Activated T-cell treated with anti-CD3 and anti-CD28 coated beads, Interleukin-2, amount 50 U/mL, for 48 hours (primary cell): ENCODE measurements around the gene TCOF1.
"Not testable (repeated sequence)": the region's sequence is repeated elsewhere in the genome, so short reads cannot be mapped to it uniquely, and the experiment has no call there.

ENCODE experiments used
- DNase-seq, 2 experiments: peaks; one replicate each; pipeline ENCODE4 v3.0.0-alpha.2; 2020

TCOF1 gene

GRCh38 chr5:150406103-150406722 is 48.7 kb downstream of the TCOF1 start:
- no peak for DNase-seq

- no peak for DNase-seq
These were observed 49.2 kb downstream of the TCOF1 start for GRCh38 chr5:150406723-150407095.

GRCh38 chr5:150407096-150407720 is 49.7 kb downstream of the TCOF1 start:
- no peak for DNase-seq

- no peak for DNase-seq
These were observed 50.9 kb downstream of the TCOF1 start for GRCh38 chr5:150408231-150408943.

GRCh38 chr5:150409638-150410523 is 52.4 kb downstream of the TCOF1 start:
- peak; percentile 60 to 64 for DNase-seq

GRCh38 chr5:150410524-150411244 is 53.2 kb downstream of the TCOF1 start:
- DNase-seq: no peak

- peak; percentile 64 to 73 for DNase-seq
These were observed 53.9 kb downstream of the TCOF1 start for GRCh38 chr5:150411245-150411979.

GRCh38 chr5:150412319-150413175 is 55.0 kb downstream of the TCOF1 start, which contains the start of gene CD74:
TSS of gene CD74 (minus strand) at chr5:150412910. CDS start at chr5:150412749, 161 bp downstream.
- DNase-seq: peak; percentile 90 to 93

- no peak for DNase-seq
These were observed 55.8 kb downstream of the TCOF1 start for GRCh38 chr5:150413176-150413901.

GRCh38 chr5:150413902-150414790 is 56.6 kb downstream of the TCOF1 start:
- not testable (repeated sequence) for DNase-seq

GRCh38 chr5:150419630-150420270 is 62.3 kb downstream of the TCOF1 start:
- DNase-seq: no peak

GRCh38 chr5:150422075-150422474 is 64.6 kb downstream of the TCOF1 start:
- no peak for DNase-seq

GRCh38 chr5:150422758-150423157 is 65.3 kb downstream of the TCOF1 start:
- no peak for DNase-seq

GRCh38 chr5:150426165-150426564 is 68.7 kb downstream of the TCOF1 start:
- DNase-seq: not testable (repeated sequence)

- no peak for DNase-seq
These were observed 70.8 kb downstream of the TCOF1 start for GRCh38 chr5:150428106-150428876.

- no peak for DNase-seq
These were observed 71.5 kb downstream of the TCOF1 start for GRCh38 chr5:150428978-150429377.

- DNase-seq: no peak
These were observed 71.9 kb downstream of the TCOF1 start for GRCh38 chr5:150429410-150429873.
